ENCODE measurements around the gene NHLRC4.

DNA sequence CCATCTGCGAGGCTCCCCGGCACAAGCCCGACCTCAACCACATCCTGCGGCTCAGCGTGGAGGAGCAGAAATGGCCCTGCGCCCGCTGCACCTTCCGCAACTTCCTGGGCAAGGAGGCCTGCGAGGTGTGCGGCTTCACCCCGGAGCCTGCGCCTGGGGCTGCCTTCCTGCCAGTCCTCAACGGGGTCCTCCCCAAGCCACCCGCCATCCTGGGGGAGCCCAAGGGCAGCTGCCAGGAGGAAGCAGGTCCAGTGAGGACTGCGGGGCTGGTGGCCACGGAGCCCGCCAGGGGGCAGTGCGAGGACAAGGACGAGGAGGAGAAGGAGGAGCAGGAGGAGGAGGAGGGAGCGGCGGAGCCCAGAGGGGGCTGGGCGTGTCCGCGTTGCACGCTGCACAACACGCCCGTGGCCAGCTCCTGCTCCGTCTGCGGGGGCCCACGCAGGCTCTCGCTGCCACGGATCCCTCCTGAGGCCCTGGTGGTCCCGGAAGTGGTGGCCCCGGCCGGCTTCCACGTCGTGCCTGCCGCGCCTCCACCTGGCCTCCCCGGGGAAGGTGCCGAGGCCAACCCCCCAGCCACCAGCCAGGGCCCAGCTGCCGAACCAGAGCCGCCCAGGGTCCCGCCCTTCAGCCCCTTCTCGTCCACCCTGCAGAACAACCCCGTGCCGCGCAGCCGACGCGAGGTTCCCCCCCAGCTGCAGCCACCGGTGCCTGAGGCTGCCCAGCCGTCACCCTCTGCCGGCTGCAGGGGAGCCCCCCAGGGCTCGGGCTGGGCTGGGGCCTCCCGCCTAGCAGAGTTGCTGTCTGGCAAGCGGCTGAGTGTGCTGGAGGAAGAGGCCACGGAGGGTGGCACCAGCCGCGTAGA is 19.7 kb upstream of the NHLRC4 start:
- TF ChIP-seq, protein P1, sequence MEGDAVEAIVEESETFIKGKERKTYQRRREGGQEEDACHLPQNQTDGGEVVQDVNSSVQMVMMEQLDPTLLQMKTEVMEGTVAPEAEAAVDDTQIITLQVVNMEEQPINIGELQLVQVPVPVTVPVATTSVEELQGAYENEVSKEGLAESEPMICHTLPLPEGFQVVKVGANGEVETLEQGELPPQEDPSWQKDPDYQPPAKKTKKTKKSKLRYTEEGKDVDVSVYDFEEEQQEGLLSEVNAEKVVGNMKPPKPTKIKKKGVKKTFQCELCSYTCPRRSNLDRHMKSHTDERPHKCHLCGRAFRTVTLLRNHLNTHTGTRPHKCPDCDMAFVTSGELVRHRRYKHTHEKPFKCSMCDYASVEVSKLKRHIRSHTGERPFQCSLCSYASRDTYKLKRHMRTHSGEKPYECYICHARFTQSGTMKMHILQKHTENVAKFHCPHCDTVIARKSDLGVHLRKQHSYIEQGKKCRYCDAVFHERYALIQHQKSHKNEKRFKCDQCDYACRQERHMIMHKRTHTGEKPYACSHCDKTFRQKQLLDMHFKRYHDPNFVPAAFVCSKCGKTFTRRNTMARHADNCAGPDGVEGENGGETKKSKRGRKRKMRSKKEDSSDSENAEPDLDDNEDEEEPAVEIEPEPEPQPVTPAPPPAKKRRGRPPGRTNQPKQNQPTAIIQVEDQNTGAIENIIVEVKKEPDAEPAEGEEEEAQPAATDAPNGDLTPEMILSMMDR (optimal IDR thresholded peaks at IDR 0.05 in 1 of 3, IDR thresholded peaks at IDR 0.05 in 1 of 3, conservative IDR thresholded peaks at IDR 0.05 in 1 of 3; ENCODE audit: extremely low read depth in 1 of 3, insufficient read depth in 2 of 3, low read length in 3 of 3) = peak; percentile 66 to 89 (median 83)
- no peak for TF ChIP-seq EZH2 (IDR thresholded peaks at IDR 0.05; ENCODE audit: low read length)
